Measurements from ENCODE around the gene RDH11.

The RDH11 gene

GRCh38 chr14:67627519-67627918 lies 68.0 kb downstream of the RDH11 start:
- no peaks in the 10 kb centered on the region for H3K36me3 ChIP-seq (ENCODE audit: insufficient read depth, low read length)
- no peaks in the 10 kb centered on the region for H3K79me2 ChIP-seq (ENCODE audit: insufficient read depth, low read length)
- H3K4me1 ChIP-seq (ENCODE audit: insufficient read depth, low read length, poor library complexity, severe bottlenecking) = peaks cover 8% of the 10 kb centered on the region

More at GRCh38 chr14:67627519-67627918, 68.0 kb downstream of the RDH11 start:
- TF ChIP-seq EZH2phosphoT487 (IDR thresholded peaks at IDR 0.05; ENCODE audit: borderline replicate concordance) = no peak
- TF ChIP-seq, protein P1, sequence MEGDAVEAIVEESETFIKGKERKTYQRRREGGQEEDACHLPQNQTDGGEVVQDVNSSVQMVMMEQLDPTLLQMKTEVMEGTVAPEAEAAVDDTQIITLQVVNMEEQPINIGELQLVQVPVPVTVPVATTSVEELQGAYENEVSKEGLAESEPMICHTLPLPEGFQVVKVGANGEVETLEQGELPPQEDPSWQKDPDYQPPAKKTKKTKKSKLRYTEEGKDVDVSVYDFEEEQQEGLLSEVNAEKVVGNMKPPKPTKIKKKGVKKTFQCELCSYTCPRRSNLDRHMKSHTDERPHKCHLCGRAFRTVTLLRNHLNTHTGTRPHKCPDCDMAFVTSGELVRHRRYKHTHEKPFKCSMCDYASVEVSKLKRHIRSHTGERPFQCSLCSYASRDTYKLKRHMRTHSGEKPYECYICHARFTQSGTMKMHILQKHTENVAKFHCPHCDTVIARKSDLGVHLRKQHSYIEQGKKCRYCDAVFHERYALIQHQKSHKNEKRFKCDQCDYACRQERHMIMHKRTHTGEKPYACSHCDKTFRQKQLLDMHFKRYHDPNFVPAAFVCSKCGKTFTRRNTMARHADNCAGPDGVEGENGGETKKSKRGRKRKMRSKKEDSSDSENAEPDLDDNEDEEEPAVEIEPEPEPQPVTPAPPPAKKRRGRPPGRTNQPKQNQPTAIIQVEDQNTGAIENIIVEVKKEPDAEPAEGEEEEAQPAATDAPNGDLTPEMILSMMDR (conservative IDR thresholded peaks at IDR 0.05; ENCODE audit: low read length) = no peak
- H3F3A ChIP-seq (ENCODE audit: low read depth) = no peaks in the 10 kb centered on the region; the same call in 1 of the 2 replicates
- H3K9me2 ChIP-seq (replicated peaks; ENCODE audit: low read depth, low read length) = no peaks in the 10 kb centered on the region
- no peak overlapping the region for H3K4me3 ChIP-seq (ENCODE audit: low read length, poor library complexity, severe bottlenecking)
- H3K9ac ChIP-seq (ENCODE audit: low read depth, low read length, poor library complexity, severe bottlenecking) = no peak overlapping the region
- no peaks in the 10 kb centered on the region for H3K27me3 ChIP-seq (ENCODE audit: insufficient read depth, low read length, poor library complexity, severe bottlenecking)
- no peak overlapping the region for H3K4me2 ChIP-seq (ENCODE audit: low read depth, low read length, poor library complexity, severe bottlenecking)
- no peak overlapping the region for H2AFZ ChIP-seq (ENCODE audit: low read length)
- H4K20me1 ChIP-seq (ENCODE audit: insufficient read depth, low read length, poor library complexity, severe bottlenecking) = no peaks in the 10 kb centered on the region
- H3K9me3 ChIP-seq (ENCODE audit: insufficient read depth, low read depth, low read length) = no peaks in the 10 kb centered on the region
